ENCODE data around the gene DHRS7B. TPM values are rescaled to one million over a fixed set of nuclear protein-coding genes. Genes with fewer than 3 reads are reported as not detected.

Gene DHRS7B
- total and polyA plus RNA-seq, 2 donors (not counting 1 experiment from before 2014, with no cell fraction given) = 15.5 to 21.5 TPM

GRCh38 chr17:21085707-21086106 lies 41.1 kb upstream of the DHRS7B start:
- H3K27me3 ChIP-seq (ENCODE audit: control insufficient read depth, insufficient read depth, low read length) = no peaks in the 10 kb centered on the region
- H3K9me3 ChIP-seq (ENCODE audit: control insufficient read depth, insufficient read depth, low read depth, low read length) = no peaks in the 10 kb centered on the region
- H3K9ac ChIP-seq (ENCODE audit: insufficient read depth, low read length) = no peak overlapping the region
- no peaks in the 10 kb centered on the region for H3K79me2 ChIP-seq (ENCODE audit: control insufficient read depth, insufficient read depth, low read length)
- DNase-seq (ENCODE audit: low read depth in 2 of 2) = no peak
- H3K27ac ChIP-seq (ENCODE audit: insufficient read depth, low read length) = no peak overlapping the region
- no peaks in the 10 kb centered on the region for H3K36me3 ChIP-seq (ENCODE audit: control insufficient read depth, insufficient read depth, low read length)
- TF ChIP-seq CTCF (conservative IDR thresholded peaks at IDR 0.05 in 1 of 2, IDR thresholded peaks at IDR 0.05 in 1 of 2; ENCODE audit: low read depth in 1 of 2, low read length in 2 of 2) (no peak), EZH2 (IDR thresholded peaks at IDR 0.05; ENCODE audit: low read length, missing control alignments) (no peak)
- no peaks in the 10 kb centered on the region for H3K4me1 ChIP-seq (ENCODE audit: control insufficient read depth, extremely low read depth, insufficient read depth, low read length)
- H3K4me2 ChIP-seq (ENCODE audit: extremely low read depth, insufficient read depth, low read length) = no peak overlapping the region
- H2AFZ ChIP-seq (ENCODE audit: low read length) = no peak overlapping the region
- no peak overlapping the region for H3K4me3 ChIP-seq (replicated peaks in 1 of 4; ENCODE audit: control extremely low read depth in 1 of 4, insufficient read depth in 1 of 4, low read depth in 3 of 4, low read length in 4 of 4)
- no peaks in the 10 kb centered on the region for H4K20me1 ChIP-seq (ENCODE audit: control insufficient read depth, extremely low read depth, insufficient read depth, low read length)

- no peaks in the 10 kb centered on the region for H3K4me1 ChIP-seq (ENCODE audit: control insufficient read depth, extremely low read depth, insufficient read depth, low read length)
- no peaks in the 10 kb centered on the region for H3K79me2 ChIP-seq (ENCODE audit: control insufficient read depth, insufficient read depth, low read length)
- H4K20me1 ChIP-seq (ENCODE audit: control insufficient read depth, extremely low read depth, insufficient read depth, low read length) = no peaks in the 10 kb centered on the region
- no peak overlapping the region for H3K9ac ChIP-seq (ENCODE audit: insufficient read depth, low read length)
- no peak overlapping the region for H2AFZ ChIP-seq (ENCODE audit: low read length)
- DNase-seq (ENCODE audit: low read depth in 2 of 2) = peak in 1 of 2 donors; percentile 16
- TF ChIP-seq CTCF (conservative IDR thresholded peaks at IDR 0.05 in 1 of 2, IDR thresholded peaks at IDR 0.05 in 1 of 2; ENCODE audit: low read depth in 1 of 2, low read length in 2 of 2) (no peak), EZH2 (IDR thresholded peaks at IDR 0.05; ENCODE audit: low read length, missing control alignments) (no peak)
- no peak overlapping the region for H3K4me3 ChIP-seq (replicated peaks in 1 of 4; ENCODE audit: control extremely low read depth in 1 of 4, insufficient read depth in 1 of 4, low read depth in 3 of 4, low read length in 4 of 4)
- no peaks in the 10 kb centered on the region for H3K9me3 ChIP-seq (ENCODE audit: control insufficient read depth, insufficient read depth, low read depth, low read length)
- H3K36me3 ChIP-seq (ENCODE audit: control insufficient read depth, insufficient read depth, low read length) = no peaks in the 10 kb centered on the region
- H3K27me3 ChIP-seq (ENCODE audit: control insufficient read depth, insufficient read depth, low read length) = no peaks in the 10 kb centered on the region
- no peak overlapping the region for H3K27ac ChIP-seq (ENCODE audit: insufficient read depth, low read length)
- H3K4me2 ChIP-seq (ENCODE audit: extremely low read depth, insufficient read depth, low read length) = no peak overlapping the region
These were observed 37.6 kb upstream of the DHRS7B start for GRCh38 chr17:21089145-21089544.

GRCh38 chr17:21089933-21090901 lies 36.5 kb upstream of the DHRS7B start:
- TF ChIP-seq CTCF (conservative IDR thresholded peaks at IDR 0.05 in 1 of 2, IDR thresholded peaks at IDR 0.05 in 1 of 2; ENCODE audit: low read depth in 1 of 2, low read length in 2 of 2) = no peak
- no peak for TF ChIP-seq EZH2 (IDR thresholded peaks at IDR 0.05; ENCODE audit: low read length, missing control alignments)
- H3K9me3 ChIP-seq (ENCODE audit: control insufficient read depth, insufficient read depth, low read depth, low read length) = no peaks in the 10 kb centered on the region
- no peaks in the 10 kb centered on the region for H4K20me1 ChIP-seq (ENCODE audit: control insufficient read depth, extremely low read depth, insufficient read depth, low read length)
- no peaks in the 10 kb centered on the region for H3K27me3 ChIP-seq (ENCODE audit: control insufficient read depth, insufficient read depth, low read length)
- DNase-seq (ENCODE audit: low read depth in 2 of 2) = no peak
- no peak overlapping the region for H3K4me2 ChIP-seq (ENCODE audit: extremely low read depth, insufficient read depth, low read length)
- H3K4me3 ChIP-seq (replicated peaks in 1 of 4; ENCODE audit: control extremely low read depth in 1 of 4, insufficient read depth in 1 of 4, low read depth in 3 of 4, low read length in 4 of 4) = no peak overlapping the region
- H3K4me1 ChIP-seq (ENCODE audit: control insufficient read depth, extremely low read depth, insufficient read depth, low read length) = no peaks in the 10 kb centered on the region
- H2AFZ ChIP-seq (ENCODE audit: low read length) = no peak overlapping the region
- H3K27ac ChIP-seq (ENCODE audit: insufficient read depth, low read length) = no peak overlapping the region
- no peaks in the 10 kb centered on the region for H3K79me2 ChIP-seq (ENCODE audit: control insufficient read depth, insufficient read depth, low read length)
- H3K36me3 ChIP-seq (ENCODE audit: control insufficient read depth, insufficient read depth, low read length) = no peaks in the 10 kb centered on the region
- H3K9ac ChIP-seq (ENCODE audit: insufficient read depth, low read length) = no peak overlapping the region
